HuH-7.5 (cell line): ENCODE measurements around the gene NFKBIE.
A peak's percentile ranks its signal among the peaks of the same experiment; 100 is the strongest.

Source experiments
- DNase-seq: peaks from one replicate; pipeline ENCODE4 v3.0.0; 2011; ENCODE audit warnings: low spot score

NFKBIE gene

DNA sequence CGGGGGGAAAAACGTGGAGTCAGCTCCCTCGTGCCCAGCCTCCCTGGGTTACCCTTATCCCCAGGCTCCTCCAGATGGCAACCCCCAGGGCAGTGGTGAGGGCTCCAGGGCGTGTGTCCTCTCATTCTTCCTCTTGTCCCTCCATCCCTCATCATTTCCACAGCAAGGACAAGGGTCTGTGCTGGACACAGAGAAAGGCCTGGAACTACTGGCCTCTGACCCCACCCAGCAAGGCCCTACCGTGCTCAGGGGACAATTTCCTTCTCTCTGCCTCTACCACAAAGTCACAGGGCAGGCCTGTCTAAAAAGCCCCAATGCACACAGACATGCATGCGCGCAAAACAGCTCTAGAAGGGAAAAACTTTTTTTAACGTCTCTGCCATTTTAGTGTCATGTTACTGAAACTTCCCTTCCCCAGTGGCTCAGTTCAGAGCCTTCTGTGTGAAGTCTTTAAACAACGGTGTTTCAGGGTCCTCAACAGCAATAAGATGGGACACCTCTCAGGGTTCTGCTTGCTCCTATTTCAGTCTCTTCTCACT lies 7.0 kb downstream of the NFKBIE start:
- no peak for DNase-seq

DNA sequence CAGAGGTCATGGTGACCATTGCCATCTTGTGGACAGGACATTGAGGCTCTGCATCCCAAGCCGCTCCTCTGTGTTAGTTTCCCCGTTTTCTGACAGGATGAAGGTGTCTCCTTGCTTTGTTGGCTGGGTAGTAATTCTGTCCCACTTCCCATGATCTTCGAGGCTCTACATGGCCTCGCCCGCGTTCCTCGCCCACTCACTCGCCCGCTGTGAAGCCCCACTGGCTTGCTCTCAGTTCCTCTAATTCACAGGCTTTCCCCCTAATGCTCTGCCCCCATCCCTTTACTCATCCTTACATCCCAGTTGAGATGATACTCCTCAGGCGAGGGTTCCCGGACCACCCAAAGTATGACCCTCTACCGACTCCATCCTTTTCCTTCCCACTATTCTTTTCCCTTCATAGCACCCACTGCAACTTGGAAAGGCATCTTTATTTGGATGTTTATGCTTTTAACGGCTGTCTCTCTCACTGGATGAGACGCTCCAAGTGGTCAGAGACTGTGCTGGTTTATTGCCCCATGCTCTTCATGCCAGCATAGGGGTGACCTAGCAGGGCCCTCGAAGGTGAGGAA lies 7.5 kb downstream of the NFKBIE start:
- DNase-seq, result no peak

DNA sequence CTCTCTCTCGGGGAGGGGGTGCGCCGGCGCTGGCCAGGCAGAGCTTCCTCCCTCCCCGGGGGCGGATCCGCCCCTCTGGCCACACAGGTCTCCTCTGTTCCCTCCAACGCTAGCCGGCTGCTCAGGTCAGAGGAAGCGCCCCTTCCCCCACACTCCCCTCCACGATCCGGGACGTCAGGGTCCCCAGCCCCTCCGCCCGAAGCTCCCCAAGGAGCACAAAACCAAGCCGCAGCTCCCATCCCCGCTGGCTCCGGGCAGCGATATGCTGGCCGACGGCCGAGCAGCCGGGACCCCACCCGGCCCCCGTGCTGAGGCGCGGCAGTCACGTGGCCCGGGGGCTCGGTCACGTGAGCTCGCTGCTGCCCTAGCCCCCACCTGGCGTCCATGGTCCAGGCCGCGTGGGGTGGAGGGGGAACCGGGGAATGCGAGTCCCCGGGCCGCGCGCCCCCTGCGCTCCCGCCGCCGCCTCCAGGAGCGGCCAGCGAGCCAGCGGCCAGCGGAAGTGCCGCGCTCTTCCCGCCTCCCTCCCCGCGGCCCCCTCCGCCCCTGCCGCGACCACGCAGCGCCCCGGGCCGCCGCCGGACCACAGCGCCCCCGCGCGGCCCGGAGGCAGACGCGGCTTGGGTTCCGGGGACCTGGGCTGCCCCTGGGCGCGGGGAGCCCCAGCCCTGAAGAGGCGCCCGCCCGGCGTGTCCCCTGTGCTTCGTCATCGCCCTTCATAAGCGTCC lies 8.2 kb downstream of the NFKBIE start, which contains the start of gene SLC35B2:
Gene SLC35B2, minus strand, starts transcription at position 504 of the 728 bp plus-strand sequence. Its CDS starts 118 bp downstream, at position 386.
- DNase-seq, result peak; percentile 67

DNA sequence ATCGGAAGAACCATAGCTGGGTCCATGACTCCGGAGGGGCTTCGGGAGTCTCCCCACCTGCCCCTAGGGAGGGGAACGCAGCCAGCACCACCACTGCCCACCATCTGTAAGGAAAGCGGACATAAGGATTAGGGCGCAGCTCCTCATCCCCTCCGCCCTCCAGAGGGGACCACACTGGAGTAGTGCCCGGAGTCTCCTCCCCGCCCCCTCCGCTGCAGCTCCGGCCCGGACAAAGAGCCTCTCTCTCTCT lies 8.7 kb downstream of the NFKBIE start:
- no peak for DNase-seq

DNA sequence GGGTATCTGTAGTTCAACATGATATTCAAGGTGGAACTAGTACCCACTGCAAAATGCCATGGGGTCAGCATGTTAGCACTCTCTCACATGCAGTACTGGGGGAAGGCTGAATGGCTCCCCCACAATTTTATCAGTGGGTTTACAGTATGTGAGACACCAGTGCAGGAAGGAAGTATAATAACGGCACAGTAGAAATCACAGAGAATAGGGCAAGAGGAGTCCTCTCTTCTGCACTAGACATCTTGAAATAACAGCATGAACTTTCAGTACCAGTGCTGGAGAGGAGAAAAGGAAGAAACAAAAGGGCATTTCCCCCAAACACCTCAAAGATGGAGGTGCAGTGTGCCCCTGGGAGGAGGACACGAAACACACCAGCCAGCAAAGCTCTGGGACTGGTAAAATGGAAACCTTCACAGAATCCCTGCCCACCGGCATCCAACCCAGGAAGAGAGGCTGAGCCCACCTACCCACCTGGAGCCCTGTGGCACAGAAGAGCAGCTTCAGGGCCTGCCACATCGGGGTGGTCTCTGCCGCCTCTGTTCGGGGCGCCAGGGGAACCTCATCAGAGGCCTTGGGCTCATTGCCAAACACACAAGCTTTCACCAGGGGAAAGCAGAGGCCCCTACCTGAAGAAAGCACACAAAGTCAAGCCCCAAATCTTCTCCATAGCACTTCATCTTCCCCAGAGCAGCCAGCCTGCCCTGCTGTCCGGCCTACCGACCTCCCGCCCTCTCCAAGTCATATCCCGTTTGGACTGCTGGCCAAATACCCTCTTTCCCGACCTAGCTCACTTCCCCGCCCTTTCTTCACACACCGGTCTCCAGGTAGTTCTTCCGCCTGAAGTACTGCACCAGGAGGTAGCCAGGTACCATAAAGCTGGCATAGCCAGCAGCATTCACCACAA lies 9.2 kb downstream of the NFKBIE start:
- DNase-seq, result no peak

DNA sequence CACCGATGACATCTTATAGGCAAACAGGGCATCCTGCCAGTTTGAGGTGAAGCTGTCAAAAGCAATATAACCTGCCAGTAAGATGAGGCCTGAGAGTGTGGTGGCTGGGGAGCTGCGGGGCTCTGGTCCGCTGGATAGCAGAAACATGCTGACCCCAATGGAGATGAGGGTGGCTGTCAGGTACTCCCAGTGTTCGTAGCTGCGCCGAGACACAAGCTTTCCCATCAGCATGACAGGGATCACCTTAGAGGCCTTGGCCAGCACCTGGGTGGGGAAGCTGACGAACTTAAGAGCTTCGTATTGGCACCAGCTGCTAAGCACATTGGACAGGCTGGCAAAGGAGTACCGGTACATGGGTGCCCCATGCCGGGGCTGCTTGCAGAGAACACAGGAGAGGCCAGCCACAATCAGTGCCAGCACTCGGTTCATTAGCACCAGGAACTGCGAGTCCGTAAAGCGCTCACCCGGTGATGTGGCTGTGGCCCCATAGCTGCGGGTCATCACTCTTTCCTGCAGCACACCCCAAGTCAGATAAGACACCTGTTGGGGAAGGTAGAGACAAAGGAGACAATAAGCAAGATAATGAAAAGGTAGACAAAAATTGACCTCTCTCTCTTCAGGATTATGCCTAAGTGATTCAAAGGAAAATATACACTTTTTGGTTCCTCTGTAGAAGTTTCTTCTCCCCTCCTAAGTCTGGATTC lies 10.1 kb downstream of the NFKBIE start:
- DNase-seq, result no peak

DNA sequence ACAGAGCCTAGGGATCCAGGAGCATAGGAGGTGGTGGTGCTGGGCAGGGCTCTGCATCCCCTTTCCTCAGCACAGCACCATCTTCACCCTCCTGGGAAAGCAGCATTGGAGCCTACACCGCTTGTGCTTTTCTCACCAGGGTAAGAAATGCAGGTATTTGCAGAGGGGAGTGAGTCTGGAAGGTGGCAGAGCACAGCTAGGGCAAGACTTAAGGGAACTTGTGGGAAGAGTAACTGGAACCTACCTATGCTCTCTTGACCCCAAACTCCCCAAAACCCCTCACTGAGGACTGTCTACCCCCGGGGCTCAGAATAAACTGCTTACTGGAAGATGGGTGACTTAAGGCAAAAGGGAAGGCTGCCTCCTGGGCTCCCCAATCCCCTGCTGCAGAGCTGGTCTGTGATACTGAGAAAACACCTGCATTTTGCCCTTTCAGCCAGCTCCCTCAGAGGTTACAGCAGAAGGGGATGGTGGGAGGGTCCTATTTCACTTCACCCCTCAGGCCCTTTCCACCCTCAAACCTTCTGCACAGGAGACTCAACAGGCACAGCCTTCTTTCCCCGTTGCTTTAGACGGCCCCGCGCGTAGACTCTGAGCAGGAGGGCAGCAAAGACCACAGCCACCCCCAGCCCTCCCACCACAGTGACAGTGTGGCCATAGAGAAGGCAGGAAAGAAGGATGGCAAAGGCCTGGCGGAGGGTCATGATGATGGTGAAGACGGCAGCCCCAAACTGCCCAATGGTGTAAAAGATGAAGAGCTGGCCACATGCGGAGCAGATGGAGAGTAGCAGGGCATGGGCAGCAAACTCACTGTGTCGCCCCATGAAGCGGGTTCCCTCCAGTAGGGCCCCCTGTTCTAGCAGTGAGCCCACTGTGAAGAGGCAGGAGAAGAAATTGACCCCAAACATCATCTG lies 10.9 kb downstream of the NFKBIE start:
- DNase-seq, result no peak

DNA sequence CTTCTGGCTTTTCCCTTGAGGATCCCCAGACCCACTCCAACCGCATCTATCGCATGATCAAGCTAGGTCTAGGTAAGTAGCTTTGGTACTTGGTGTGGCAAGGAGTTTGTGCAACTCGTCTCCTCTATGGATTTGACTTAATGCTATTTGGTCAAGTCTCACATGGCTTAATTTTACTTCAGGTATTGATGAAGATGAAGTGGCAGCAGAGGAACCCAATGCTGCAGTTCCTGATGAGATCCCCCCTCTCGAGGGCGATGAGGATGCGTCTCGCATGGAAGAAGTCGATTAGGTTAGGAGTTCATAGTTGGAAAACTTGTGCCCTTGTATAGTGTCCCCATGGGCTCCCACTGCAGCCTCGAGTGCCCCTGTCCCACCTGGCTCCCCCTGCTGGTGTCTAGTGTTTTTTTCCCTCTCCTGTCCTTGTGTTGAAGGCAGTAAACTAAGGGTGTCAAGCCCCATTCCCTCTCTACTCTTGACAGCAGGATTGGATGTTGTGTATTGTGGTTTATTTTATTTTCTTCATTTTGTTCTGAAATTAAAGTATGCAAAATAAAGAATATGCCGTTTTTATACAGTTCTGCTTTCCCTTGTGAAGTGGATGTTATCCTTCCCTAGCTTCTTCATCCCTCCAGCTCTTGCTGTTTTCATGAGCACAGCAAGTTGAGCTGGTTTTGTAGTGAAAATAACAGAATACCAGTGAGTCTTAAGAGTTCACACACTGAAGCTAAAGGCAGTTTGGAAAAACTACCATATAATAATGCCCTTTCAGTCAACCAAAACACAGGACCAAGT lies 11.8 kb downstream of the NFKBIE start:
- DNase-seq, result no peak

DNA sequence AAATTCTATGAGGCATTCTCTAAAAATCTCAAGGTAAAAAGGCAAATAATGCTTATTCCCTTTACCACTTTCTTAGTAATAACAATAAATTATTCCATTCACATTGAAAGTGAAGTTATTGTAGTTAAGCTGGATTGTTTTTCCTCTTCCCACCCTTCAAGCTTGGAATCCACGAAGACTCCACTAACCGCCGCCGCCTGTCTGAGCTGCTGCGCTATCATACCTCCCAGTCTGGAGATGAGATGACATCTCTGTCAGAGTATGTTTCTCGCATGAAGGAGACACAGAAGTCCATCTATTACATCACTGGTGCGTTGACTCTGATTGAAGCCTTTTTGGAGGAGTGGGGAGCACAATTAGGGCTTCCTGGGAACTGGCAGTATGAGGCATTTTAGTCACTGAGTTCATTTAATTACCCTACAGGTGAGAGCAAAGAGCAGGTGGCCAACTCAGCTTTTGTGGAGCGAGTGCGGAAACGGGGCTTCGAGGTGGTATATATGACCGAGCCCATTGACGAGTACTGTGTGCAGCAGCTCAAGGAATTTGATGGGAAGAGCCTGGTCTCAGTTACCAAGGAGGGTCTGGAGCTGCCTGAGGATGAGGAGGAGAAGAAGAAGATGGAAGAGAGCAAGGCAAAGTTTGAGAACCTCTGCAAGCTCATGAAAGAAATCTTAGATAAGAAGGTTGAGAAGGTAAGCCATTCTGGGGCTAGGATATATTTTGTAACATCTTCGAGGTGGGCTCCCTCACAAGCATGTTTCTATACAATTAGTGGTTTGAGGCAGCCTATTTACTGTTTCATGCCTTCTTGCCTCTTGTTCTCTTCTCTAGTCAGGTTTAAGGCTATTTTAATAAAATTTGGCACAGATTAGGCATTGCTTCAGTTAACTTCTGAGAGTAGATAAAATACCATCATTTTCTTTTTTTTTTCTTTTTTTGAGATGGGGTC lies 13.5 kb downstream of the NFKBIE start:
- no peak for DNase-seq

DNA sequence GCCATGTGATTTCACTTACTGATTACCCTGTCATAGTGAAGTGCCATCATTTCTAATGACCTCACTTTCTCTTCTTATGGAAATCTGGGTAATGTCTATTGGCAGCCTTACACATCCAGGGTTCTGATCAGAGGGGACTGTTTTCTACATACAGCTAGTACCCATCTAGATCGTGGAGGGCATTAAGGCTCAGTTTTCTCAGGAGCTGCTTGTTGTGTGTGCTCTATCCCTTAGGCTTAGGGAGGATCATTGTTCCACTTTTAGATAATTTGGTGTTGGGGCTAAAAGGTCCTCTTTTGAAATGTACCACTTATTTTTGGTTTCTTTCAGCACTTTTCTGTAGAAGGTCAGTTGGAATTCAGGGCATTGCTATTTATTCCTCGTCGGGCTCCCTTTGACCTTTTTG lies 14.6 kb downstream of the NFKBIE start:
- DNase-seq, result no peak

DNA sequence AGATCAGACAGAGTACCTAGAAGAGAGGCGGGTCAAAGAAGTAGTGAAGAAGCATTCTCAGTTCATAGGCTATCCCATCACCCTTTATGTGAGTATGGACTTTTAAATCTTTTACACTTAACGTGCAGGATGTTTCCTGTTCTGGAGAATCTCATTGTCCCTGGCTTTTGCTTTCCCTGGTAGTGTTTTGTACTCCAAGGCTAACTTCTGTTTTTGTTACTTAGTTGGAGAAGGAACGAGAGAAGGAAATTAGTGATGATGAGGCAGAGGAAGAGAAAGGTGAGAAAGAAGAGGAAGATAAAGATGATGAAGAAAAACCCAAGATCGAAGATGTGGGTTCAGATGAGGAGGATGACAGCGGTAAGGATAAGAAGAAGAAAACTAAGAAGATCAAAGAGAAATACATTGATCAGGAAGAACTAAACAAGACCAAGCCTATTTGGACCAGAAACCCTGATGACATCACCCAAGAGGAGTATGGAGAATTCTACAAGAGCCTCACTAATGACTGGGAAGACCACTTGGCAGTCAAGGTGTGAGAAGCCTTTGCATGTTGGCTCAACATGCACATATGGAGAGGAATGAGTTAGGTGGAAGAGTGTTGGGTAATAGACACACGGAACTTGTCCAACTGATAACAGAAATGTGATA lies 15.2 kb downstream of the NFKBIE start:
- DNase-seq, result no peak

DNA sequence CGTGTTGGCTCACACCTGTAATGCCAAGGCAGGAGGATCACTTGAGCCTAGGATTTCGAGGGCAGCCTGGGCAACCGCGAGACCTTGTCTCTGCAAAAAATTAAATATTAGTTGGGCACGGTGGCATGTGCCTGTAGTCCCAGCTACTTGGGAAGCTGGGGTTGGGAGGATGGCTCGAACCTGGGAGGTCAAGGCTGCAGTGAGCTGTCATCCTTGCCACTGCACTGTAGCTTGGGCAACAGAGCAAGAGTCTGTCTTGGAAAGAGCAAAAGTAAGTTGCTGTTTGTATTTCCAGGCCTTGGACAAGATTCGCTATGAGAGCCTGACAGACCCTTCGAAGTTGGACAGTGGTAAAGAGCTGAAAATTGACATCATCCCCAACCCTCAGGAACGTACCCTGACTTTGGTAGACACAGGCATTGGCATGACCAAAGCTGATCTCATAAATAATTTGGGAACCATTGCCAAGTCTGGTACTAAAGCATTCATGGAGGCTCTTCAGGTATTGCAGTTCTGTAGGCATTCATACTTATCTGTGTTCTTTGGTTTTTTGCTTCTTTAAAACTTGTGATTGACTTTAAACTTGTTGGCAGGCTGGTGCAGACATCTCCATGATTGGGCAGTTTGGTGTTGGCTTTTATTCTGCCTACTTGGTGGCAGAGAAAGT lies 16.1 kb downstream of the NFKBIE start:
- DNase-seq, result no peak

DNA sequence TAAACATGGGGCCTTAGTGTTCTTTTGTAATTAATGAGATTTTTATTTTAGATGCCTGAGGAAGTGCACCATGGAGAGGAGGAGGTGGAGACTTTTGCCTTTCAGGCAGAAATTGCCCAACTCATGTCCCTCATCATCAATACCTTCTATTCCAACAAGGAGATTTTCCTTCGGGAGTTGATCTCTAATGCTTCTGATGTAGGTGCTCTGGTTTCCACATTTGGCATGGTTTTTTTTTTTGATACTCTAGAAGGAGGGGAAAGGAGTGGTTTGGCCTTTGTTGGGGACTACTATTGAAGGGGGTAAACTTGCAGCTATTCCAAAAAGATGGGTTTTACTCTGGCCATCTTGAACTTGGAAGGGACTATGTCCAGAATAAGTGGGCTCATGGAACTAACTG lies 16.8 kb downstream of the NFKBIE start:
- no peak for DNase-seq

DNA sequence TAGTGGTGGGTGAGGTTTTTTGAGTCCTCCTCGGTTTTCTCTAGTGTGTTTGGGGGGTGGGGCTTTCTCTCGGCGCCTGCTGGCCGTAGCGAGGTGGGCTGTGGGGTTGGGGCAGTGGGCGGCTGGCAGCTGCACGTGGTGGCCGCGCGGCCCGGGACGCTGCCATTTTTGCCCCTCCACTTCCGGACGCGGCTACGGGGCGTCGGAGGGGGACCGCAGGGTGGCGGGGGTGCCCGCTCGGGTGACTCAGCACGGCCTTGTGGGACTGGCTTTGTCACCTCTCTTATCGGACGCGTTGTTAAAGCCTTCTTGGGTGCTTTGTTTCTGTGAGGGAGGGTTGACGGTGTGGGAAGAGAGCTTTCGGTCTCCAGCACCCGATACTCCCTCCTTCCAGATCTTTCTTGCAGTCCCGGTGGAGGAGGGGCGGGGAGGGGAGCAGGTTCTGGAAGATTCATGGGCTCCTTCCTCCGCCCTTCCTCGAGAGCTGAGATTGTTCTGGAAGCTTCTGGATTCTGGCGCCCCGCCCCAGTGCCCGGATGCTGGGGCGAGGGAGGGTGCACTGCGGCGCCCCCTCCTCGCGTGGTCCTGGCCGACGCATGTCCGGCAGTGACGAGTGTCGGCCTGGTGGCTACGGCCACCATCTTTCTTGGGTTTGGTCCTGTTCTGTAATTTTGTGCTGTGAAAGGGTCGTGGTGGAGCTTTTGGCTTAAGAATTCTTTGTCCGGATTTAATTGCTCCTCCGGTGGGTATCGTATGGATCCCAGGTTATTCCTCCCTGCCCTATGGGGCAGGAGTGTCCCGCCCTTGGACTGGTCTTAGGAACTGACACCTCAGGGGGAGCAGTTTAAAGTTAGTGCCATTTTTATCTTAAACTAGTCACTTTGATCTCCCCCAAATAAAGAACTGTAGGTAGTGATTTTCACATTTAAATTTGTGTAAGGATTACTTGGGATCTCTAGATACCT lies 17.7 kb downstream of the NFKBIE start:
- DNase-seq, result no peak

DNA sequence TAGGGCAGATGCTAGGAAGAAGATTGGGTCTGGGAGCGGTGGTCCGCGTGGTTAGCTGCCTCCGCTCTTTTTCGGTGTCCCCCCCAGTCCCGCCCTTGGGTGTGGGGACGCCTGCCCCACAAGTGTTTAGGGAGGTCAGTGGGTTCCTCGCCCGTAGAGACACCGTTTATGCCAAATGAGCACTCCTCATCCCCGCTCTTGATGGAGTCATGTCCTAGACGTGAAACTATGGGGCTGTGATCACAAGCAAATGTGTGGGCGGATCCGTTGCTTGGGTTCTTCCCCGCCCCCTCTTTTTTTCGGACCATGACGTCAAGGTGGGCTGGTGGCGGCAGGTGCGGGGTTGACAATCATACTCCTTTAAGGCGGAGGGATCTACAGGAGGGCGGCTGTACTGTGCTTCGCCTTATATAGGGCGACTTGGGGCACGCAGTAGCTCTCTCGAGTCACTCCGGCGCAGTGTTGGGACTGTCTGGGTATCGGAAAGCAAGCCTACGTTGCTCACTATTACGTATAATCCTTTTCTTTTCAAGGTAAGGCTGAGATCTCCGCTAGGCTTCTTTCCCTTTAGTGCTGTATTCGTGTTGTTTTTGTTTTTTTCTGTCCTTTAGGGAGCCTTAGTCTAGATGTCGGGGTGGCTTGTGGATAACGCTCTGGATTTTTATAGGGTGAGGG lies 18.6 kb downstream of the NFKBIE start, which contains the start of gene HSP90AB1:
Gene HSP90AB1, plus strand, starts transcription at position 439 of the 675 bp plus-strand sequence. CDS start 1,529 bp downstream, outside the sequence.
- peak; percentile 90 for DNase-seq
